HepG2 (cell line): ENCODE measurements around the gene PTPMT1. TPM values are rescaled to one million over a fixed set of nuclear protein-coding genes. Genes with fewer than 3 reads are reported as not detected.

Source experiments
- ATAC-seq: fragments of 200-7000 bp; cut with Tn5 transposase; 3 replicates; pipeline ENCODE4 v1.9.1; 2020; ENCODE audit warnings: mild to moderate bottlenecking, moderate library complexity
- BruUV-seq: library from RNA; stranded (reverse); fragments of 400-500 nt; replicated peaks from 2 replicates; lab custom pipeline; 2021; lab: Mats Ljungman, UMichigan
- CTCF ChIA-PET: fragments of 300-600 bp; formaldehyde crosslinking; extraction: SDS; loops from one replicate; lab custom pipeline; 2021; ENCODE audit warnings: low total read pairs, inconsistent platforms, low intra/inter-chr PET ratio; lab: Yijun Ruan, JAX
- POLR2A ChIA-PET: fragments of 350-600 bp; sonication (Branson Sonifier 250); formaldehyde crosslinking; loops from one replicate; lab custom pipeline; 2020; ENCODE audit warnings: antibody characterized with exemption, inconsistent platforms; lab: Yijun Ruan, JAX
- DNase-seq: peaks from one replicate; pipeline ENCODE4 v3.0.0-alpha.2; 2015; ENCODE audit warnings: low spot score
- FAIRE-seq: peaks from 3 replicates; lab custom pipeline; 2011; peaks lifted over from hg19 to GRCh38; lab: Jason Lieb, UNC
- H2AFZ ChIP-seq: one replicate; pipeline ENCODE4 v1.6.1; 2011; ENCODE audit warnings: low read length, inconsistent platforms
- H3K27ac ChIP-seq: fragments of 300-600 bp; 3 replicates; pipeline ENCODE4 v1.8.0; 2011; ENCODE audit warnings: mixed run types, mild to moderate bottlenecking, mixed read lengths, low read length, inconsistent platforms; ENCODE audit not compliant: insufficient read depth; ENCODE audit errors: extremely low read length
- H3K27me3 ChIP-seq, 2 experiments: fragments of 200-600 bp in 1 of 2; 2 replicates in 1 of 2; 3 replicates in 1 of 2; pipeline versions ENCODE4 v1.6.0 to v1.8.0; 2011; ENCODE audit warnings: low read length in 2 of 2, mild to moderate bottlenecking in 2 of 2, moderate library complexity in 2 of 2, inconsistent platforms in 1 of 2; ENCODE audit not compliant: insufficient read depth in 2 of 2, control insufficient read depth in 1 of 2
- H3K36me3 ChIP-seq, 2 experiments: fragments of 200-600 bp in 1 of 2; replicated peaks in 1 of 2; 2 replicates in 1 of 2; 3 replicates in 1 of 2; pipeline versions ENCODE4 v1.5.1 to v1.8.0; 2011; ENCODE audit warnings: low read length in 2 of 2, inconsistent platforms in 1 of 2; ENCODE audit not compliant: insufficient read depth in 2 of 2, control insufficient read depth in 1 of 2
- H3K4me1 ChIP-seq: 2 replicates; pipeline ENCODE4 v1.5.1; 2012; ENCODE audit warnings: low read length, inconsistent platforms; ENCODE audit not compliant: insufficient read depth
- H3K4me2 ChIP-seq: 2 replicates; pipeline ENCODE4 v1.6.0; 2011; ENCODE audit warnings: low read depth, low read length, inconsistent platforms
- H3K4me3 ChIP-seq, 3 experiments: fragments of 200-600 bp in 1 of 3; sonication (generic), shearing (Covaris generic) in 1 of 3; replicated peaks in 1 of 3; 2 replicates each; pipeline ENCODE4 v1.5.1; 2011 to 2016; ENCODE audit warnings: low read length in 3 of 3, inconsistent platforms in 2 of 3, low read depth in 2 of 3, mild to moderate bottlenecking in 2 of 3, control low read depth in 1 of 3, mixed read lengths in 1 of 3; ENCODE audit not compliant: insufficient read depth in 1 of 3
- H3K79me2 ChIP-seq: one replicate; pipeline ENCODE4 v1.6.1; 2011; ENCODE audit warnings: low read length, inconsistent platforms; ENCODE audit not compliant: insufficient read depth
- H3K9ac ChIP-seq: 2 replicates; pipeline ENCODE4 v1.6.0; 2011; ENCODE audit warnings: mild to moderate bottlenecking, low read depth, low read length, inconsistent platforms; ENCODE audit not compliant: insufficient read depth
- H3K9me3 ChIP-seq: 2 replicates; pipeline ENCODE4 v1.5.1; 2012; ENCODE audit warnings: mild to moderate bottlenecking, low read length
- H4K20me1 ChIP-seq: 2 replicates; pipeline ENCODE4 v1.6.0; 2011; ENCODE audit warnings: inconsistent platforms, mild to moderate bottlenecking, low read length, moderate library complexity; ENCODE audit not compliant: insufficient read depth
- ATF3 ChIP-seq: sonication (generic); formaldehyde crosslinking; IDR thresholded peaks from 2 replicates; pipeline ENCODE4 v1.4.0; 2020; ENCODE audit warnings: missing genetic modification reagents
- DMTF1 ChIP-seq: sonication (generic); formaldehyde crosslinking; IDR thresholded peaks from 2 replicates; pipeline ENCODE4 v1.4.0; 2020; ENCODE audit warnings: mild to moderate bottlenecking, missing genetic modification reagents
- ESRRA ChIP-seq: sonication (generic); formaldehyde crosslinking; IDR thresholded peaks from 2 replicates; pipeline ENCODE4 v1.5.1; 2020; ENCODE audit warnings: mild to moderate bottlenecking, low read depth, missing genetic modification reagents
- EZH2 ChIP-seq: conservative IDR thresholded peaks from 2 replicates; pipeline ENCODE4 v1.6.1; 2012; ENCODE audit warnings: mild to moderate bottlenecking, low read depth, low read length, moderate library complexity
- FOXO1 ChIP-seq: sonication (generic); formaldehyde crosslinking; IDR thresholded peaks from 2 replicates; pipeline ENCODE4 v1.4.0; 2020; ENCODE audit warnings: missing genetic modification reagents
- MEF2D ChIP-seq: sonication (generic); formaldehyde crosslinking; IDR thresholded peaks from 2 replicates; pipeline ENCODE4 v1.5.1; 2020; ENCODE audit warnings: mild to moderate bottlenecking, missing genetic modification reagents
- RARA ChIP-seq: IDR thresholded peaks from 2 replicates; pipeline ENCODE4 v1.6.1; 2016; ENCODE audit warnings: missing genetic modification reagents, missing compliant biosample characterization
- THRA ChIP-seq: sonication (generic); formaldehyde crosslinking; IDR thresholded peaks from 2 replicates; pipeline ENCODE4 v1.4.0; 2020; ENCODE audit warnings: missing genetic modification reagents, borderline replicate concordance
- ZFYVE20 ChIP-seq: sonication (generic); formaldehyde crosslinking; IDR thresholded peaks from 2 replicates; pipeline ENCODE4 v1.8.0; 2023; ENCODE audit warnings: low read depth, mild to moderate bottlenecking, moderate library complexity, missing genetic modification reagents, borderline replicate concordance
- ZKSCAN8 ChIP-seq: IDR thresholded peaks from 2 replicates; pipeline ENCODE4 v1.6.1; 2016; ENCODE audit warnings: borderline replicate concordance, missing genetic modification reagents, missing compliant biosample characterization
- ZNF225 ChIP-seq: sonication (generic); formaldehyde crosslinking; IDR thresholded peaks from 2 replicates; pipeline ENCODE4 v1.4.0; 2020; ENCODE audit warnings: mild to moderate bottlenecking, missing genetic modification reagents
- ZNF251 ChIP-seq: sonication (generic); formaldehyde crosslinking; IDR thresholded peaks from 2 replicates; pipeline ENCODE4 v1.9.0; 2021; ENCODE audit warnings: mild to moderate bottlenecking, missing genetic modification reagents
- ZNF317 ChIP-seq: sonication (generic); formaldehyde crosslinking; IDR thresholded peaks from 2 replicates; pipeline ENCODE4 v1.5.0; 2020; ENCODE audit warnings: mild to moderate bottlenecking, missing genetic modification reagents
- ZNF616 ChIP-seq: sonication (generic); formaldehyde crosslinking; IDR thresholded peaks from 2 replicates; pipeline ENCODE4 v1.5.0; 2020; ENCODE audit warnings: low read depth, mild to moderate bottlenecking, missing genetic modification reagents
- ZNF644 ChIP-seq: IDR thresholded peaks from 2 replicates; pipeline ENCODE4 v1.6.1; 2016; ENCODE audit warnings: low read depth
- ZNF775 ChIP-seq: sonication (generic); formaldehyde crosslinking; IDR thresholded peaks from 2 replicates; pipeline ENCODE4 v1.4.0; 2020; ENCODE audit warnings: missing genetic modification reagents, mild to moderate bottlenecking, moderate library complexity, borderline replicate concordance
- in situ Hi-C: cut with HindIII; loops from 2 replicates; pipeline ENCODE4 v1.10.0; 2017; ENCODE audit warnings: low pct_unique_long_range_greater_than_20kb; ENCODE audit not compliant: extremely low pct_ligation_motif_present
- intact Hi-C: fragments of 100-400 bp; cut with micrococcal nuclease; formaldehyde crosslinking; loops from one replicate; pipeline ENCODE4 v1.10.0; 2022; ENCODE audit not compliant: unreplicated experiment
- polyA plus RNA-seq, 8 experiments: library from polyadenylated mRNA; depleted of rRNA in 3 of 8; stranded (reverse) in 7 of 8; unstranded in 1 of 8; fragments of >200 nt; fragmentation: Illumina TruSeq in 4 of 8; extraction: Trizol in 4 of 8; gene quantifications; 2 replicates each; pipeline versions ENCODE4 v1.2.1 to v1.2.3, GENCODE V29; 2011 to 2016; ENCODE audit warnings: low read depth in 4 of 8, missing spikeins in 1 of 8, mixed read lengths in 1 of 8; ENCODE audit not compliant: insufficient read depth in 1 of 8
- total RNA-seq, 5 experiments: library from RNA; depleted of rRNA; stranded (reverse); fragments of >200 nt; fragmentation: Illumina TruSeq; extraction: Trizol; gene quantifications; 2 replicates each; pipeline ENCODE4 v1.2.3, GENCODE V29; 2016; ENCODE audit warnings: low read depth in 1 of 5
- TF ChIP-seq, protein P1 (sequence below): IDR thresholded peaks from 2 replicates; pipeline ENCODE4 v1.6.1; 2012; ENCODE audit warnings: inconsistent platforms
- TF ChIP-seq, protein P2 (sequence below): sonication (generic); formaldehyde crosslinking; IDR thresholded peaks from 2 replicates; pipeline ENCODE4; 2020; ENCODE audit warnings: missing genetic modification reagents, mild to moderate bottlenecking, borderline replicate concordance

PTPMT1 gene
- total and polyA plus RNA-seq, 2 of the 13 experiments (the other 11 are each of a cell fraction or from before 2014, with no cell fraction given), result 55.6 to 129 TPM

GRCh38 chr11:47551086-47551485 lies 14.3 kb upstream of the PTPMT1 start:
- no peak overlapping the region for H2AFZ ChIP-seq
- DNase-seq (peak; percentile 57), ATAC-seq (peak; percentile 24; the same call in 1 of the 3 replicates), FAIRE-seq (peak; percentile 67)
- no peaks in the 10 kb centered on the region for H3K9me3 ChIP-seq
- H3K4me3 ChIP-seq, result peak overlapping the region in 2 of 3 experiments; percentile 69 to 98; a peak in 4 of 6 replicates
- peaks cover 65% of the 10 kb centered on the region for H3K79me2 ChIP-seq
- in situ Hi-C loops, result no loop called here
- POLR2A ChIA-PET, result interaction anchor here (1.4 to 2.6 kb wide), 2 partner anchors 14 kb away, joined by 3 to 19 read pairs; partner anchors contain the start of gene PTPMT1
- peaks cover 45% of the 10 kb centered on the region for H4K20me1 ChIP-seq
- no peaks in the 10 kb centered on the region for H3K27me3 ChIP-seq
- H3K36me3 ChIP-seq, result peaks cover 0 to 6% of the 10 kb centered on the region in 2 experiments; a peak in 2 of 5 replicates
- peak overlapping the region; percentile 95; the same call in 1 of the 2 replicates for H3K9ac ChIP-seq
- H3K27ac ChIP-seq, result peak overlapping the region; percentile 20
- intact Hi-C loops, result loop anchor here (5.0 kb wide), 1 partner anchor 64 kb away; no protein-coding TSS in a partner anchor
- peak overlapping the region; percentile 81 for H3K4me2 ChIP-seq
- TSS peak; percentile 50 for BruUV-seq
- CTCF ChIA-PET, result no interaction called here
- peaks cover 40% of the 10 kb centered on the region for H3K4me1 ChIP-seq
- TF ChIP-seq, protein P1, sequence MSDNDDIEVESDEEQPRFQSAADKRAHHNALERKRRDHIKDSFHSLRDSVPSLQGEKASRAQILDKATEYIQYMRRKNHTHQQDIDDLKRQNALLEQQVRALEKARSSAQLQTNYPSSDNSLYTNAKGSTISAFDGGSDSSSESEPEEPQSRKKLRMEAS, result 0 out of 2 replicates have a peak, but pooled peaks have one; percentile 27
- TF ChIP-seq DMTF1 (no peak), ZKSCAN8 (CRISPR knock-in tag) (no peak), ZNF225 (CRISPR knock-in tag) (no peak), ZNF251 (CRISPR knock-in tag) (no peak), ZNF644 (CRISPR knock-in tag) (peak; percentile 96), ESRRA (no peak), EZH2 (no peak), ZNF317 (CRISPR knock-in tag) (0 out of 2 replicates have a peak, but pooled peaks have one; percentile 22), MEF2D (CRISPR knock-in tag) (no peak), FOXO1 (CRISPR knock-in tag) (no peak), ATF3 (CRISPR knock-in tag) (no peak), ZNF775 (CRISPR knock-in tag) (no peak), ZFYVE20 (no peak), RARA (CRISPR knock-in tag) (no peak), THRA (no peak), ZNF616 (CRISPR knock-in tag) (no peak)
- TF ChIP-seq, protein P2, sequence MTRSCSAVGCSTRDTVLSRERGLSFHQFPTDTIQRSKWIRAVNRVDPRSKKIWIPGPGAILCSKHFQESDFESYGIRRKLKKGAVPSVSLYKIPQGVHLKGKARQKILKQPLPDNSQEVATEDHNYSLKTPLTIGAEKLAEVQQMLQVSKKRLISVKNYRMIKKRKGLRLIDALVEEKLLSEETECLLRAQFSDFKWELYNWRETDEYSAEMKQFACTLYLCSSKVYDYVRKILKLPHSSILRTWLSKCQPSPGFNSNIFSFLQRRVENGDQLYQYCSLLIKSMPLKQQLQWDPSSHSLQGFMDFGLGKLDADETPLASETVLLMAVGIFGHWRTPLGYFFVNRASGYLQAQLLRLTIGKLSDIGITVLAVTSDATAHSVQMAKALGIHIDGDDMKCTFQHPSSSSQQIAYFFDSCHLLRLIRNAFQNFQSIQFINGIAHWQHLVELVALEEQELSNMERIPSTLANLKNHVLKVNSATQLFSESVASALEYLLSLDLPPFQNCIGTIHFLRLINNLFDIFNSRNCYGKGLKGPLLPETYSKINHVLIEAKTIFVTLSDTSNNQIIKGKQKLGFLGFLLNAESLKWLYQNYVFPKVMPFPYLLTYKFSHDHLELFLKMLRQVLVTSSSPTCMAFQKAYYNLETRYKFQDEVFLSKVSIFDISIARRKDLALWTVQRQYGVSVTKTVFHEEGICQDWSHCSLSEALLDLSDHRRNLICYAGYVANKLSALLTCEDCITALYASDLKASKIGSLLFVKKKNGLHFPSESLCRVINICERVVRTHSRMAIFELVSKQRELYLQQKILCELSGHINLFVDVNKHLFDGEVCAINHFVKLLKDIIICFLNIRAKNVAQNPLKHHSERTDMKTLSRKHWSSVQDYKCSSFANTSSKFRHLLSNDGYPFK, result no peak
